ENCODE data around the gene AMN.

Gene AMN

DNA sequence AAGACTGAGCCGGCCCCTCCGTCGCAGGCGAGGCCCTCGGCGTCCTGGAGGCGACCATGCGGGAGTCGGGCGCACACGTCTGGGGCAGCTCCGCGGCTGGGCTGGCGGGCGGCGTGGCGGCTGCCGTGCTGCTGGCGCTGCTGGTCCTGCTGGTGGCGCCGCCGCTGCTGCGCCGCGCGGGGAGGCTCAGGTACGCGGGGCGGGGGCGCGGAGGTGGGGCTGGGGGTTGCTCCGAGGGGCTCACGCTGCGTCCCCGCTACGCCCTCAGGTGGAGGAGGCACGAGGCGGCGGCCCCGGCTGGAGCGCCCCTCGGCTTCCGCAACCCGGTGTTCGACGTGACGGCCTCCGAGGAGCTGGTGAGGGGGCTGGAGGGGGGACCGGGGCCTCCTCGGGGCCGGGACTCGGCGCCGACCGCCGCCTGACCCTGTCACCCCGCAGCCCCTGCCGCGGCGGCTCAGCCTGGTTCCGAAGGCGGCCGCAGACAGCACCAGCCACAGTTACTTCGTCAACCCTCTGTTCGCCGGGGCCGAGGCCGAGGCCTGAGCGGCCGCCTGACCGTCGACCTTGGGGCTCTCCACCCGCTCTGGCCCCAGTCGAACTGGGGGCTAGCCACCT, 7.8 kb downstream of the AMN start:
- peak; percentile 30 for DNase-seq

DNA sequence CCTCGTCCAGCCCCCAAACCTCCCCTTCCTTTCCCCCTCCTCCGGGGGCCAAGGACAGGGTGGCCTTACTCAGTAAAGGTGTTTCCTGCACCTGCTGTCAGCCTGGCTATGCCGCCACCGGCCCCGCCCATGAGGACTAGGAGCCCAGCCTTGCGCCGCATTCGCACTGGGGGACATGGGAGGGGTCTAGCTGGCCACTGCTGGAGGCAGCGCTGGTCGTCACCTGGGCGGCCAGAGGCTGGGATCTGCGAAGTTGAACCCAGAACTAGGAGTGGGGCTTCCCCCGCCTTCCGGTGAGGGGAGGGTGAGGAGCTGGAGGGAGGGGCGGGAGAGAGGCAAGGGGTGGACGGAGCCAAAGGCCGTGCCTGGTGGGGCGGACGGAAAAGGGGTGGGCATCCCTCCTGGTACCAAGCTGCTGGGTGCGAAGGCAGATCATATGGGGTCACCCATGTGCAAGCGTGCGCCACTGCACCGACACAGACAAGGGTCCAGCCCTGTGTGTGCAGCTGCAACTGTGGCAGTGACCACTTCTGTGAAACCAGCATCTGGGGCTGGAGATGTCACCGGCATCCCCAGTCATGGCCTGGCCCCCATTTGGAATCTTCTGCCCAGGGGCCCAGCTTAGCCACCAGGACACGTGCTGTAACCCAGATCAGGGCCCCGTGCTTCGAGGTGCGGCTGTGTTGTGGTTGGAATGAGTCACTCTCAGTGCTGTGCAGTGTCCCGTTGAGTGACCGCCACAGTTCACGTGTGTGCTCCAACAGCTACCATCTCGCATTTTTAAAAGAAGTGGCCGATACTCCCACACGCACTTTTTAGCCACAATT, 8.5 kb downstream of the AMN start:
- DNase-seq = peak; percentile 6

DNA sequence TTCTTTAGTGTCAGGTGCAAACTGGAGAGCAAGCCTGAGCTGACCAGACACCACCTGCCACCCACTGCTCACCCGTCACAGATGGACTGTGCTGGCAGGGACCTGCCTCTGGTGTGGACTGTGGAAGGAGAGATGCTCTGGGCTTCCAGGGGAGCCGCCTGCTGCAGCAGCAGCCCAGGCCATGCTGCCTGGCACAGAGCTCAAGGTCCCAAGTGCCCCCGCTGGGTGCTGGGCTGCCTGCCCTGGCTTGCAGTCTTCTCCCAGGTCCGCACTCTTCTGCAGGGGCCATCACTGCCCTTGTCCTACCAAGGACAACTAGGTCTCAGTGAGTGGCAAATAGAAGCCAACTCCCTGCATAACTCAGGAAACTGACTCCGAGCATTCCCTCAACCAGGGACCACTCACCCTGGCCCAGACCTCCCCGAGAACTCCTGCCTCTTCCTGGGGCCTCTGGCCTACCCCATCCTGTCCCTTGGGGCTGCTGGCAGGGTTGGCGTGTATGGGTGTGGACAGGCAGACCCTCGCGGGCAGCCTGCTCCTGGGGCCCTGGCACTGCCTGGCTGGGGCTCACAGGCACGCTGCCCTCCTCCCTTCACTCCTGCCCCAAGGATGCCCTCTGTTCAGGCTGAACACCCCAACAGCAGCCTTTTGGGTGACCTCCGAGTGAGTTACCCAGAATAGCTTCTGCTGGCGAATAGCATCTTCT, 9.3 kb downstream of the AMN start:
- DNase-seq = no peak

DNA sequence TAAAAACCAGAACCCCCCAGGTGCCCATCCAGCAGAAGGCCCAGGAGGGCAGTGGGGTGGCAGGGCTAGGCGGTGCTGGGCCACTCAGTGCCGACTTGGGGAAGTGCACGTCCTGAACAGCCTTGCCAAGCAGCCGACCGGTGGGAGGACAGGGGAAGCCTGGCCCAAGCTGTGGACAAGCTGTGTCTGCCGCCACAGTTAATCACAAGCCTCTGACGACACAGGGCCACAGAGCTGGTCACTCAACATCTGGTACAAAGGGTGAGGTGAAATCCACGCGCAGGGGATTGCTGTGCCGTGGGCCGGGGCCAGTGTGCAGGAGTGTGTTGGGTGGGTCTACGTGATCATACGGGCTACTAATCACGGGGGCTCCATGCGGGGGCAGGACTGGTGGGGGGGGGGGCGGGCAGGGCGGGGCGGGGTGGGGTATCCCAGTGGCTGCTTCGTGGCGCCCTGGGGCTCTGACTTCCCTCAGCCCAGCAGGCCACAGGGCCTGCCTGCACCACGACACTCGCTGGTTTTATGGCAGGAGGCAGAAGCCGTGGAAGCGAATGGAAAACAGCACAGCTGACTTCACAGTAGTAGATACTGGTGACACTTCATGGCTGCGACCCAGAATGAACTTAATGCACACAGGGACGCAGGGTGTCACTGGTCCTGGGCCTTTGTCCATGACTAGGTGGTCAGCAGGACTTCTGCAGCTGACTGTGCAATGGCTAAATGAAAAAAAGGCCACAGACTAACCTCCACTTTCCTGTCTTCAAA, 10.2 kb downstream of the AMN start:
- DNase-seq = no peak

DNA sequence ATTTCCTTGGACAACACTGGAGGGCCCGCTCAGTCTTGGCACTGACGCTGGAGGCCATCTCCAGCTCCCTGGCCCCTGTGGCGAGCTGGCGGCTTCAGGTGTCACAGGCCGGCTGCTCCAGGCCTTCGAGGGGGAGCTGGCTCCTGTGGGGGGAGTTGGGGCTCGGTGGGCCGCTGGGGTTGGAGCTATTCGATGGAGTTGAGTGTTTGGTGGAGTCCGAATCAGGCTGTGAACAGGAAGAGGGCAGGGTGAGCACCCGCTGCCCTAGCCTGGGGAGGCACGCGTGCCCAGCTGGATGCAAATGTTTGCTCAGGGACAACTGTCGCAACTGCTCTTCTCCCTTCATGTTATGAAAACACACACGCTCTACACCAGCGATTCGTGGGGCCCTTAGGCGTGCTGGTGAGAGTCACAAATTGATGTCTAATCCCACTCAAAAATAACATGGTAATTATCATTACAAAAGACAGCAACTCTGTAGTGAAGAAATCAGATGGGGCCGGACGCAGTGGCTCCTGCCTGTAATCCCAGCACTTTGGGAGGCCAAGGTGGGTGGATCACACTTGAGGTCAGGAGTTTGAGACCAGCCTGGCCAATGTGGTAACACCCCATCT, 11.3 kb downstream of the AMN start:
- no peak for DNase-seq

DNA sequence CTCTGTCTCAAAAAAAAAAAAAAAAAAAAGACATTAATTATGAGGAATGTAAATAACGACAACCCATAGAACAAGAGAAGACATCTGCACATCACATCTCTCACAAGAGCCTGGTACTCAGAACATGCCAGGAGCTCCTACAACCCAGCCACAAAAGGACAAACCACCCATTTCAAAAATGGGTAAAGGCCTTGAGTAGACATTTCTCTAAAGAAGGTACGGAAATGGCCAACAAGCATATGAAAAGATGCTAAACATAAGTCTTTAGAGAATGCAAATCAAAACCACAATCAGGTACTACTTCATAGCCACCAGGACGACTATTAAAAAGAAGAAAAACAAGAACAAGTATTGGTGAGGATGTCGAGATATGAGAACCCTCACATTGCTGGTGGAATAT, 13.3 kb downstream of the AMN start:
- no peak for DNase-seq

DNA sequence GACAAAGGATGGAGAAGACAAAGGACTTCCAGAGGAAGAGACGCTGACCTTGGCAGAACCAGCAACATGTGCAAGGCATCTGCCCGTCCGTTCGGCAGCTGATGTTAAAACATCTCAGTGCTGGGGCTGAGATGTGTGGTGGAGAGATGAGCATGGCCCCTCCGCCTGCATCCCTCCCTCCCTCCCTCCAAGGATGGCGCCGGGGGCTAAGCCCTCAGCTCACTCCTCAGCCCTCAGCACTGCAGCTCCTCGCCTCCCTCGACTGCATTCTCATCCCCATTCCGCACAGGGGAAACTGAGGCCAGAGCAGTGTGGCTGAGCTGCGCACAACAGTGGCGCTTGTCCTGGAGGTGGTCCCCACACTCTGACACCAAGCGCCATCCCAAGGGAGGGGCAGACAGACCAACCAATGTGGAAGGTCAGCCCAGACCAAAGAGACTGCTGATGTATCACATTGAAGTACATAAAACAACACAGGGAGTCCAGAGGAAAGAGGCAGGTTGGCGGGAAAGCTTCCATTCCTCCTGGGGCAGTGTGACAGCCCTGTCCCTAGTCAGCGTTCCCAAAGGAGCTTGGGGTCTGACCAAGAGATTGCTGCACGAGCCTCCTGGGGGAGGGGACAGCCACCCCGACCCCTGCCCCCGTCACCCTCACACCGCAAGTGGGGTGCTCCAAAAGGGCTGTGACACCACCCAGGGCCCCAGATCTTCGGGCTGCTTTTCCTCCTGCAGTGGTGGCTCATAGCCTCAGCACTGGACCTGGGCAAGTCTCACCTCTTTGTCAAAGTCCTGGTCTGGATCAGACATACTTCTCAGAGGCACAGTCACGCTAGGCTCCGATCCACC, 15.1 kb downstream of the AMN start:
- DNase-seq = no peak

DNA sequence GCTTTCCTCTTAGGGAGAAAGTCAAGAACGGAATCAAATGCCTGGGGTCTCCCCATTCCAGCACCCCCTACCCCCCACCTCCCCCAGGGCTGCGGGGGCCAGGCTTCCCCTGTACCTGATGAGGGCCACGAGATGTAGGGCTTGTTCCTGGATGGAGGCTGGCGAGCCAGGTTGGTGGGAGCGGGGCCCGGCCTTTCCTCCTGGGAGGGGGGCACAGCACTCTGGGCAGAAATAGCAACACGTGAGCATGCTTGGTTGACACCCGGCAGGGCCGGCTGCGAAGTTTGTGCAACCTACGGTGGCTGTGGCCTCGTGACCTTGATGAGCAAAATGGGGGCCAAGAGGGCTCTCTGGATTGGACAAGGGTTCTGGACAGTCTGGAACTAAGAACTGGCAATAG, 15.7 kb downstream of the AMN start:
- no peak for DNase-seq

DNA sequence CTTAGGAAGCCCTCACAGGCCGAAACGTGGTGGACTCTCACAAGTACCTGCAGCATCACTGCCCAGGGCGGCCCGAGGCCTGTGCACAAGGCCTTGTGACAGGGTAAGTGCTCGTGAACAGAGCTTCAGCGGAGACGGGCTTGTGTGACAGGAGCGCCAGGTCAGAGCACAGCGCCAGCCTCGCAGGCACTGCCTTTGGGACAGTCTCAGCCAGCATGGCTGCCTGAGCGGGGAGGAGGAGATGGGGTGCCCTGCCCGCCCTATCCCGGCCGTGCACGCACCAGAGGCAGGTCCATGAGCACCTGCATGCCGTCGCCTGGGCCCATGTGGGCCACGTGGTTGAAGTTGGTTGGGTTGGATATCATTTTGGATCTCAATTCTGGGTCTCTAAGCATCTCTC, 16.9 kb downstream of the AMN start:
- DNase-seq = no peak

DNA sequence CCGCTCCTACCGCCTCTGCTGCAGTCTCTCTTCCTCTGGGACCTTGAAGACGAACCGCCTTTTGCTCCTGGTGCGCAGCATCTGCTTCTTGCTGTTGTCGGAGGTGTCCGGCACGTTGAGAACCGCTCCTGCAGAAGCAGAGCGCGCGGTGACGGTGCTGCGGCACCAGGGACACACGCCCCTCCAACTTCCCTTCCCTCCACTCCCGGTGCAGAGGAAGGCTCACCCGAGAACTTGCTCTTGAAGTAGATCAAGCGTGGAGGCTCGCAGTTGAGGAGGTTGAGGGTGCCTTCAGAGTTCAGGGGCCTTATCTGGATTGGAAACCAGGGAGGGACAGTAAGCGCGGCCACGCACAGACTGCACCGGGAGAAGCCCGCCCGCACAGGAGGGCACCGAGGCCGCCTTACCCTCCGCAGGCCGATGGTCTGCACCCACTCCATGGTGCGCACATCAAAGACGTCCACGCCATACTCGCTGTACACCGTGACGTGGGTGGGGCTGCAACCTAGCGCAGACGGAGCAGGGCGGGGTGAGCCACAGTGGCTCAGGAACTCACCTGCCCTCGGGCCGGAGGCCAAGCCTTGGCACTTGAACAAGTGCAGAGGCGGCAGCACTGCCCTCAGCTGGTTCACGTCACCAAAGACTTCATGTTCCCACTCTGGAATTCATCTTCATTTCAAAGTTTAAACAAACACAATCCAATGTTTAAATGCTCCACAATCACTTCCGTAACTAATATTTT, 17.5 kb downstream of the AMN start:
- DNase-seq = no peak

DNA sequence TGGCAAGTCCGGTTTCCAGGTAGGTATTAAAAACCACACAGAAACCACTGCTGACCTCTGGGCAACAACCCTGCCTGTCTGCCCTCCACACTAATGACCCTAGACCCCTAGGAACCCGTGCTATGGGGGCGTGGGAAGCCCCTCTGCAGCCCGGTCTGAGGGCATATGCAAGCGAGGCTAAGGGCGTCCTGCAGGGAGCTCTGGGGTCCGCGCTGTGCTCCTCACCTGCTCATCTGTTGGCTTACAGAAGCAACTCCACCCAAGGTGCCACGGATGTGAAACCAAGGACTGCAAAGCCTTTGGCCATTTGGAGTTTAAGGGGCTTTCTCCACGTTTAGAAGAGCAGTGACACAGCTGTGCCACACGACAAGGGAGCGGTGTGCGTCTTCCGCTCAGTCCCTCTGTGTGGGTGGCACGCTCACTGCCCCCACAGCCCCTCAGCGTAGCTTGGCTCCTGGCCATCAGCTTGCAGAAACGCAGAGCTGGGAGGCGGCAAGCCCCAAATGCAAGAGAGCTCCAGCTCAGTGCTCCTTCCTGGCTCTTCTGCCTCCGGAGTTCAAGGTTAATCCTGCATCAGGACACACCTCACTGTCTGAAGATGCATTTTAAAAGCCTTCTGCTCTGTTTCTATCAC, 18.4 kb downstream of the AMN start:
- DNase-seq = no peak

DNA sequence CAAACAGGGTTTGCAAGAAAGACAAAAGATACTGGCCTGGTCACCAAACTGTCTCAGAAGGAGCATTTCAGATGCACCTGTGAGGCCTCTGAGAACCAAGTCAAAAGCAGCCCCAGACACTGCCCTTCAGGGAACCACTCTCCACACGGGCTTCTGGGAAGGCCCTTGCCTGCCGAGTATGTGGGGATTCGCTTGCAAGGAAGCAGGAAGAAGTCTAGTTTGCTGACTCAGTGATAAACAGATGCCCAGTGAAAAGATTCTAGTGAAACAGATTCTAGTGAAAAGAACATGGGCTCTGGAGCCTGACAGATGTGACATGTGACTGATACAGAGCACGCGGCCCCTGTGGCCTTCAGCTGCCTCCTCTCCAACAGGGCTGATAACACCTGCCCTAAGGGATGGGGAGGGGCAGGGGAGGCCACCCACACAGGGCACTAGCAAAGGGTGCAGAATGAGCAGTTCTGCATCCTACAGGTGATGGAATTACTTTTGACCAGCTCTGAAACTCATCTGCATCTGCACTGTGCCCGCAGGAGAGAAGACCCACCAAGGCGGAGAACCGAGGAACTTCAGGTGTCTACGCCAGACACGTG, 19.1 kb downstream of the AMN start:
- DNase-seq = no peak

DNA sequence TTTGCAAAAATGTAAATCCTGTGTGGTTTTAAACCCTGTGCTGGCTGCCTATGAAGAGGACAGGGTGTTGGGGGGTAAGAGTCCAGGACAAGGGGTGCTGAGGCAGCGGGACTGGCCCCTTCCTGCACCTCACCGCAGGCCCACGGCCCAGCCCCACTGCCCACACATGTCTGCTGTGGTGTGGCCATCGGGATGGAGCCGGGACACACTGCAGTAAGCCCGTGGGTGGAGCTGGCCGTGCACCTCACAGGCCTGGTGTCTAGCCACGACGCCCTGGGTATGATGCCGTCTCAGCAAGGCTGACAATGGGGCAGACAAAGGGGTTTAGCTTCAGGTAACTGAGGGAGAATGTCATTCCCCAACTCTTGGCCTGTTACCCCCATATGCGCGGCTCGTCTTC, 19.6 kb downstream of the AMN start:
- no peak for DNase-seq

DNA sequence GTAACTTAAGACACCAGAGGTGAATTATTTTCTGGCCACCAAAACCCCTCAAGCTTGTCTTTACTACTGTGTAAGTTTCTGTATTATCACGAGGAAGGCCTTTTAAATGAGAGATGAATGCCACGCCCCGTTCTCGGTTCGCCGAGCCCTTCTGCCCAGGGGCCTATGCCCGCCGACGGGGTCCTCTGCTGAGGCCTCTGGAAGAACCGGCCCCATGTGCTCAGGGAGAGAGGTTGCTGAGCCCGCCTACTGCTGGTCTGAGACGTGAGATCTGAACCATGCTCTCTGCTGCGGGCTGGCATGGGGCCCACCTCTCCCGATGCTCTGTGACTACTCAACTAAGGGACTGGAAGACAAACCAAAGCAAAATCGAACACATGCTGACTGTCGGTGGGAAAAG, 21.0 kb downstream of the AMN start:
- DNase-seq = no peak

DNA sequence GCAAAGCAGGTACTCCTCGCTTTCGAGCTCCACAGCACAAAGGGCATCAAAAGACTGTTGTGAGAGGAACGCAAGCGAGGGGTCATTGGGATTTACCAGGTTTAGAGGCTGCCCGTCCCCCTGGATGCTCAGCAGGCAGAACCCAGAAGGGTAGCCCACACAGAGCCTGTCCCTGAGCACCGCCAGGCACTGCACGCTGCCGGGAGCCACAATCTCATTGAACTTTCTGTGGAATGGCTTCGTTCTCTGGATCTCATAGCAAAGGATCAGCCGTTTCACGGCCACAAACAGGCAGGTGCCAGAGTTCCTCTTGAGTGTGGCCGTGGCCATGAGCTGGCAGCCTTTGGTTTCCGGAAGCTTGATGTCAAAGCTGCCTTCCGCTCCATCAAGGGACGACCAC, 21.5 kb downstream of the AMN start:
- no peak for DNase-seq

DNA sequence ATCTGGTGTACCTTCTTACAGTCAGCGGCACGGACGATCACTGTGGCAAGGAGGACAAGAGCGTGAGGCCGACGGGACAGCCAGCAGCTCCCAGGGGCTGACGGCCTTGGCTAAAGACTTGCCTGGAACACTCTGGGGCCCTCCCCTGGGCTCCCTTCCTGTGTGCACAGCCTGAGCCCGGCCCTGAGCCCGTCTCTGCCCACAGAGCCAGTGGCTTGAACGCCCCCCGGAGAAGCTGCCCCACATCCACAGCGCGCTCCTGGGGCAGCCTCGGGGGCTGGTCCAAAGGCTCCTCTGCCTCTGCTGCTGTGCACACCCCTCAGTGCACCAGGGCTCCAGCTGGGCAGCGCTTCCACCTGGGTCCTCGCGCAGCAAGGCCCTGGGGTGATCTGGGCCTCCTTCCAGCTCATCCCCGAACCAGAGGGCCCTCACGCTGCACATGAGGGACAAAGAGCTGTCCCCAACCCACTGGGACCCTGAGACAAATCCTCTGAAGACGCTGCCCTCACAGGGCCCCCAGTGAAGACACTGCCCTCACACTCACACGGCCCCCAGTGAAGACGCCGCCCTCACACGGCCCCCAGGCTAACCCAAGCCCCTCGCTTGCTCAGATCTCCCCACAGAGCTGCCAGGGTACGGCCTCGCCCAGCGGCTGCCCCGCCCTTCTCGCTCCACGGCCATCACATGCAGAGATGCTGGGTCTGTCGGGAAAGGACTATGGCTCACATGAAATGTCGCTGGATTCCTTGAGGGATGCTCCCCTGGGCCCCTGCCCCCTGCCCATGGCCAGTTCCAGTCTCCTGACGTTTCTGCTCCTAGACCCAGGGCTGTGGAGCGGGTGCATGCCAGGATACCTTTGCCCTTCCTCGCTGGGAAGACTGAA, 22.2 kb downstream of the AMN start:
- DNase-seq = no peak

DNA sequence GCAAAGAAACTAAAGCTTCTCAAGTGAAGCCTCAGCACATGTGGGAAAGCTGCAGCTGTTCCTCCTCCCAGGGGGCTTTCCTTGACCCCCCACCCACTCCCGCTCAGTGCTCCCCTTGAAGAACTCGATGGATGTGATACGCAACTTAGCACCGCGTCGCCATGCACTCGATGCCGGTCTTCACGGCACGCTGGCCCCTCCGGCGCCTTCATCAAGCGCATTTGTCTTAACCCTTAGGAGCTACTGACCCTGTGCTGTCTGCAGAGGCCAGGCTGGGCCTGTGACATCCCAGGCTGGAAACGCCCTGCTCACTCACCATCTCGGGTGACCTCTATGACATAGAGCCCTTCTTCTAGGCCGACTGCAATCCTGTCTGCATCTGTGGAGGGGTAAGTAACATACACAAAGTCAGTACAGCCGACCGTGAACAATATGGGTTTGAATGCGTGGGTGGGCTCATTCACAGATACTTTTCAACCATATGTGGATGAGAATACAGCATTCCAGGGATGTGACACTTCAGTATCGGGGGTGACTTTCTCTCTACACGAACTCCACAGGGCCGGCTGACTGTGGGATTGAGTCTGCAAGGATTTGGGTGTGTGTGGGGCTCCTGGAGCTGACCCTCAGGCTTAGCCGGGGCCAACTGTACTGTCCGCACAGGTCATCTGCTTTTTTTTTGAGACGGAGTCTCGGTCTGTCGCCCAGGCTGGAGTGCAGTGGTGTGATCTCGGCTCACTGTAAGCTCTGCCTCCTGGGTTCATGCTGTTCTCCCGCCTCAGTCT, 23.1 kb downstream of the AMN start:
- DNase-seq = no peak

DNA sequence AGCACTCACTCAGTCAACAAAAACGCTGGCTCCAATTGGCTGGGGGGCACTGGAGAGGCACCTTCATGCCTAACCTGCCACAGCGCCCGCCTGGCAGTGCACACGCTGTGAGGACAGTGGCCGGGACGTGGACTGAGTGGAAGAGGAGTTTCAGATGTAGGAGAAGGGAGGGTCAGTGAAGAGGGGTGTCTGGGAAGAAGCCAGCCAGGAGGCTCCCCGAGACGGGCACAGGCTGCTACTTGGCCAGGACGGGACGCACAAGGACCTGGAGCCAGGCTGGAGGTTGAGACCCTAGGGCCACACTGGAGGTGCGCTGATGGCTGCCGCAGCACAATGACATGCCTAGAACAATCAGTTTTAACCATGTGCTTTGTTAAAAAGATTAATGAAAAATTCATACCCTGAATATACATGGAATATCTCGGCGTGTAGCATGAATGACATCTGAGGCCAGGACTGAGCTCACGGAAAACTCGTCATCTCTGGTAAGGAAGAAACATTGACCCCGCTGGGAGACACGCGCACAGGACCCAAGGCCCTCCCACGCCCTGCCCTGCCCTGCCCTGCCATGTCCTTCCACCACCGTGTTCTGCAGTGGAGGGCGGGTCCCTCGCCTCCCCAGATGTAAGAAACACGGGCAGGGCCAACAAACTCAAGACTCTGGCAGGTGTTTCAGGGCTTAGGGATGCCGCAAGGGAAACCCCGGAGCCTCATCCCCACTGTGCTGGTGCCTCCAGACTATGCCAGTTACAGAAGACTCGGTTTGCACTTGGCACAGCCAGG, 25.0 kb downstream of the AMN start:
- DNase-seq = no peak
